Keratinocyte (primary cell): ENCODE measurements around the gene PTGES2.

Experiments used
- CTCF ChIP-seq, 3 experiments: IDR thresholded peaks in 1 of 3; conservative IDR thresholded peaks in 1 of 3; optimal IDR thresholded peaks in 1 of 3; 2 replicates in 2 of 3; 3 replicates in 1 of 3; pipeline versions ENCODE3 to v1.5.1; 2011; ENCODE audit warnings: low read length in 3 of 3, mild to moderate bottlenecking in 3 of 3, moderate library complexity in 2 of 3, control low read depth in 1 of 3, inconsistent platforms in 1 of 3; ENCODE audit not compliant: insufficient read depth in 2 of 3; ENCODE audit errors: extremely low read depth in 1 of 3
- EZH2 ChIP-seq: IDR thresholded peaks from one replicate; pipeline ENCODE4 v1.6.1; 2012; ENCODE audit warnings: inconsistent platforms, mild to moderate bottlenecking, low read length, moderate library complexity

DNA sequence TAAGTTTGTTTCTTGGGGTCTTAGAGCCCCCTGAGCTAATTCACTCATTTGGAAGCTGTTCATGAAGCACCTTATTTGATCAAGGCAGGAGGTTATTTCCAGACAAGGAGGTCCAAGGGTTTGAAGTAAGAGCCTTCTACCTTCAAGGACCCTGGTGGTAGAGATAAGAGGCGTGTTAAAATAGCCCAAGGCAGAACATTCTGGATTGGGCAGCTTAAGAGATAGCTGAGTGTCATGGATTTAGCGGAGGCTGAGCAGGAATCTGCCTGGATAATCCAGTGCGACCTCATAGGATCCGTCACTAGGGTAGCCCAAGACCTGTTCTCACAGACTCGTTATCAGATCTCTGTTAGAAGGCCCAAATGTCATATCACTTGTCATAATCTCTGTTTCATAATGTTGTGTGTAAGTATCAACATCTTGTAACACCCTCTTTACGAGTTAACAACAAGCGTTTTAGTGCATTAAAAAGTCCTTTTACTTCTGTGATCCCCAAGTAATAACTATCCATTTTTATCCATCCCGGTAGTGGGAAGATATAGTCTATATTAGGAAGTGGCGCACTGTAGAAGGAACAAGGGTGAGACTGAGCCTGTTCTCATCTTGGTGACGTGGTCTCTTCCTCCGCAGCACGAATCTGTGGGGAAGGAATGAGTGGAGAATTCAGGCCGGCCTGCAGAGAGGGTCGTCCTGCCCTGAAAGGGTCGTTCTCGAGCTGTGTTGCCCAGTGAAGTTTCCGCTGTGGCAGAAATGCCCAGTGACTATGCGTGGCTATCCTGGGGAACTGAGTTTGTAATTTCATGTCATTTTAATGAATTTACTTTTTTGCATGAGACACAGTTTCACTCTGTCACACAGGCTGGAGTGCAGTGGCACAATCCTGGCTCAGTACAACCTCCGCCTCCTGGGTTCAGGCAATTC is 30.7 kb downstream of the PTGES2 start:
- TF ChIP-seq CTCF (optimal IDR thresholded peaks at IDR 0.05 in 1 of 3, IDR thresholded peaks at IDR 0.05 in 1 of 3, conservative IDR thresholded peaks at IDR 0.05 in 1 of 3; ENCODE audit: extremely low read depth in 1 of 3, insufficient read depth in 2 of 3, low read length in 3 of 3) (no peak), EZH2 (no peak)
